ENCODE measurements around the gene TMEM190. TPM values are rescaled to one million over a fixed set of nuclear protein-coding genes. Genes with fewer than 3 reads are reported as not detected.

Gene TMEM190
- total and polyA plus RNA-seq, 10 of the 15 experiments (the other 5 are each of a cell fraction or from before 2014, with no cell fraction given): not detected

GRCh38 chr19:55407800-55408532 is 31.3 kb downstream of the TMEM190 start (continued):
- TF ChIP-seq TCF12 (IDR thresholded peaks at IDR 0.05; ENCODE audit: low read depth, low read length): no peak
- TF ChIP-seq FOXM1 (IDR thresholded peaks at IDR 0.05; ENCODE audit: low read depth, low read length): peak; percentile 86
- peak; percentile 62 for TF ChIP-seq DPF2 (IDR thresholded peaks at IDR 0.05)
- no peak for TF ChIP-seq NKRF (conservative IDR thresholded peaks at IDR 0.05)
- TF ChIP-seq NR2C2 (IDR thresholded peaks at IDR 0.05; ENCODE audit: borderline replicate concordance, control insufficient read depth, insufficient read length, low read depth): no peak
- peak; percentile 70; the same call in 1 of the 2 replicates for TF ChIP-seq IRF3 (IDR thresholded peaks at IDR 0.05)
- peak; percentile 36 for TF ChIP-seq RUNX3 (IDR thresholded peaks at IDR 0.05; ENCODE audit: low read length)
- no peak for TF ChIP-seq ZNF384 (IDR thresholded peaks at IDR 0.05; ENCODE audit: borderline replicate concordance, low read depth, low read length)
- no peak for TF ChIP-seq RCOR1 (conservative IDR thresholded peaks at IDR 0.05; ENCODE audit: low read depth, low read length)
- peak; percentile 93 for TF ChIP-seq RAD51 (IDR thresholded peaks at IDR 0.05)
- TF ChIP-seq EGR1 (IDR thresholded peaks at IDR 0.05; ENCODE audit: borderline replicate concordance in 1 of 2, low read depth in 2 of 2, low read length in 2 of 2): peak; percentile 44 to 70
- TF ChIP-seq IKZF1 (conservative IDR thresholded peaks at IDR 0.05): peak; percentile 23
- TF ChIP-seq EED (IDR thresholded peaks at IDR 0.05; ENCODE audit: low read depth): no peak
- no peak for TF ChIP-seq SUPT20H (IDR thresholded peaks at IDR 0.05; ENCODE audit: borderline replicate concordance, control insufficient read depth, low read depth, low read length)
- TF ChIP-seq JUNB (IDR thresholded peaks at IDR 0.05): no peak
- TF ChIP-seq HSF1 (IDR thresholded peaks at IDR 0.05; ENCODE audit: low read depth, low read length): no peak
- TF ChIP-seq BCLAF1 (IDR thresholded peaks at IDR 0.05): no peak
- TF ChIP-seq TARDBP (IDR thresholded peaks at IDR 0.05; ENCODE audit: borderline replicate concordance): no peak
- TF ChIP-seq CHD1 (IDR thresholded peaks at IDR 0.05; ENCODE audit: low read depth, low read length): no peak
- no peak; the same call in 1 of the 2 replicates for TF ChIP-seq ZNF207 (IDR thresholded peaks at IDR 0.05; ENCODE audit: borderline replicate concordance)
- TF ChIP-seq SIX5 (IDR thresholded peaks at IDR 0.05; ENCODE audit: low read depth, low read length, severe bottlenecking): no peak
- peak; percentile 8 for TF ChIP-seq MEF2B (IDR thresholded peaks at IDR 0.05; ENCODE audit: partially characterized antibody, poor library complexity, severe bottlenecking)
- TF ChIP-seq IRF4 (IDR thresholded peaks at IDR 0.05; ENCODE audit: low read depth, low read length): no peak
- no peak; the same call in 1 of the 2 replicates for TF ChIP-seq JUND (IDR thresholded peaks at IDR 0.05; ENCODE audit: low read depth, low read length)

Measured in GM12878 (cell line).